HCT116 (cell line): Measurements from ENCODE around the gene OTOR. TPM values are rescaled to one million over a fixed set of nuclear protein-coding genes. Genes with fewer than 3 reads are reported as not detected.

Experiments used
- ATAC-seq: fragments of 200-7000 bp; cut with Tn5 transposase; 2 replicates; pipeline ENCODE4 v1.9.1; 2020; ENCODE audit warnings: mild to moderate bottlenecking, moderate library complexity
- BruUV-seq: library from RNA; stranded (reverse); fragments of 400-500 nt; replicated peaks from 2 replicates; lab custom pipeline; 2021; lab: Mats Ljungman, UMichigan
- CTCF ChIA-PET: fragments of 300-600 bp; sonication (Branson Sonifier 250); formaldehyde crosslinking; loops from one replicate; lab custom pipeline; 2021; ENCODE audit warnings: antibody characterized with exemption; lab: Charles Lee
- POLR2A ChIA-PET: fragments of 300-600, 350-600 bp; sonication (Branson Sonifier 250); formaldehyde crosslinking; loops from one replicate; lab custom pipeline; 2021; ENCODE audit warnings: antibody characterized with exemption; lab: Charles Lee
- RAD21 ChIA-PET, 2 experiments: fragments of 300-600 bp; sonication (Branson Sonifier 250); formaldehyde crosslinking; loops; one replicate each; lab custom pipeline; 2023; ENCODE audit warnings: low total read pairs in 2 of 2; ENCODE audit not compliant: uncharacterized antibody in 2 of 2, unreplicated experiment in 2 of 2, low non-redundant PET in 1 of 2; lab: Charles Lee
- DNase-seq: peaks from one replicate; pipeline ENCODE4 v3.0.0-alpha.2; 2010; ENCODE audit warnings: low read depth, low spot score
- H2AFZ ChIP-seq: fragments of 200-600 bp; shearing (Covaris generic), sonication (generic); 2 replicates; pipeline ENCODE4 v1.6.1; 2017; ENCODE audit warnings: low read depth, mixed run types, mixed read lengths, antibody characterized with exemption, low read length; ENCODE audit not compliant: poor library complexity, severe bottlenecking
- H3K27ac ChIP-seq: 2 replicates; pipeline ENCODE4 v1.5.1; 2012; ENCODE audit warnings: low read depth, low read length
- H3K27me3 ChIP-seq: fragments of 200-600 bp; sonication (generic); 2 replicates; pipeline ENCODE4 v1.6.1; 2016; ENCODE audit warnings: mixed run types, low read length, mixed read lengths; ENCODE audit not compliant: insufficient read depth
- H3K36me3 ChIP-seq, 2 experiments: fragments of 200-500 bp in 1 of 2; fragments of 200-600 bp in 1 of 2; sonication (Bioruptor generic) in 1 of 2; sonication (generic) in 1 of 2; 2 replicates each; pipeline versions ENCODE4 v1.5.1 to v1.6.1; 2014 to 2016; ENCODE audit warnings: low read length in 2 of 2, inconsistent platforms in 1 of 2, mixed read lengths in 1 of 2, mixed run types in 1 of 2; ENCODE audit not compliant: insufficient read depth in 2 of 2, control insufficient read depth in 1 of 2
- H3K4me1 ChIP-seq, 2 experiments: fragments of 200-600 bp in 1 of 2; sonication (generic) in 1 of 2; 2 replicates each; pipeline versions ENCODE4 v1.5.1 to v1.6.1; 2012 to 2017; ENCODE audit warnings: low read length in 2 of 2, inconsistent platforms in 1 of 2, mild to moderate bottlenecking in 1 of 2, mixed read lengths in 1 of 2, mixed run types in 1 of 2, moderate library complexity in 1 of 2; ENCODE audit not compliant: insufficient read depth in 2 of 2, control insufficient read depth in 1 of 2
- H3K4me2 ChIP-seq: fragments of 200-600 bp; sonication (generic); 2 replicates; pipeline ENCODE4 v1.6.1; 2017; ENCODE audit warnings: mixed run types, low read length, mixed read lengths
- H3K4me3 ChIP-seq, 2 experiments: fragments of 200-600 bp in 1 of 2; sonication (generic) in 1 of 2; replicated peaks in 1 of 2; 2 replicates each; pipeline ENCODE4 v1.5.1; 2011 to 2016; ENCODE audit warnings: low read length in 2 of 2, control low read depth in 1 of 2, low read depth in 1 of 2, mild to moderate bottlenecking in 1 of 2, mixed read lengths in 1 of 2, mixed run types in 1 of 2
- H3K79me2 ChIP-seq: fragments of 200-600 bp; sonication (generic); 2 replicates; pipeline ENCODE4 v1.6.1; 2017; ENCODE audit warnings: mild to moderate bottlenecking, mixed run types, low read length, moderate library complexity, mixed read lengths; ENCODE audit not compliant: insufficient read depth
- H3K9ac ChIP-seq: fragments of 200-600 bp; sonication (generic); 2 replicates; pipeline ENCODE4 v1.6.1; 2016; ENCODE audit warnings: low read length, mixed read lengths
- H3K9me2 ChIP-seq: fragments of 200-600 bp; sonication (generic), shearing (Covaris generic); 2 replicates; pipeline ENCODE4 v1.6.1; 2017; ENCODE audit warnings: mixed run types, mild to moderate bottlenecking, moderate library complexity; ENCODE audit not compliant: insufficient read depth
- H3K9me3 ChIP-seq, 2 experiments: fragments of 200-500 bp in 1 of 2; fragments of 200-600 bp in 1 of 2; sonication (Bioruptor generic) in 1 of 2; sonication (generic) in 1 of 2; 2 replicates each; pipeline ENCODE4 v1.6.1; 2014 to 2017; ENCODE audit warnings: low read length in 2 of 2, mixed read lengths in 2 of 2, inconsistent platforms in 1 of 2, low read depth in 1 of 2, mild to moderate bottlenecking in 1 of 2, mixed run types in 1 of 2, moderate library complexity in 1 of 2; ENCODE audit not compliant: control insufficient read depth in 1 of 2, insufficient read depth in 1 of 2
- H4K20me1 ChIP-seq: fragments of 200-600 bp; sonication (generic), shearing (Covaris generic); 2 replicates; pipeline ENCODE4 v1.6.1; 2017; ENCODE audit warnings: mixed run types, mild to moderate bottlenecking, moderate library complexity; ENCODE audit not compliant: insufficient read depth
- CBX3 ChIP-seq: IDR thresholded peaks from 2 replicates; pipeline ENCODE4 v1.6.1; 2012; ENCODE audit warnings: low read depth
- POLR2A ChIP-seq: IDR thresholded peaks from 2 replicates; pipeline ENCODE4 v1.7.0; 2011; ENCODE audit warnings: borderline replicate concordance; ENCODE audit not compliant: insufficient read depth, insufficient read length; ENCODE audit errors: extremely low read depth
- POLR2AphosphoS5 ChIP-seq: IDR thresholded peaks from 2 replicates; pipeline ENCODE4 v1.6.1; 2011; ENCODE audit warnings: mild to moderate bottlenecking, low read depth, low read length, moderate library complexity
- SIN3A ChIP-seq: IDR thresholded peaks from 2 replicates; pipeline ENCODE4 v1.6.1; 2012; ENCODE audit warnings: low read depth
- YY1 ChIP-seq: IDR thresholded peaks from 2 replicates; pipeline ENCODE4 v1.6.1; 2011; ENCODE audit warnings: low read length, low read depth, moderate library complexity, mild to moderate bottlenecking; ENCODE audit not compliant: insufficient replicate concordance; ENCODE audit errors: extremely low read depth
- ZNF274 ChIP-seq: fragments of 200-500 bp; sonication (Bioruptor generic); IDR thresholded peaks from 2 replicates; pipeline ENCODE4 v1.6.1; 2014; ENCODE audit warnings: mild to moderate bottlenecking, low read depth, low read length, inconsistent platforms
- intact Hi-C: fragments of 100-400 bp; cut with micrococcal nuclease; formaldehyde crosslinking; loops from 2 replicates; pipeline ENCODE4 v1.10.0; 2022
- total RNA-seq: library from RNA; stranded (reverse); gene quantifications from one replicate; pipeline ENCODE4 v1.2.1, GENCODE V29; 2021; ENCODE audit not compliant: unreplicated experiment
- TF ChIP-seq, protein P1 (sequence below): IDR thresholded peaks from 2 replicates; pipeline ENCODE4 v1.6.1; 2011; ENCODE audit warnings: mild to moderate bottlenecking, low read length, moderate library complexity; ENCODE audit not compliant: insufficient replicate concordance; ENCODE audit errors: extremely low read depth
- TF ChIP-seq, protein P2 (sequence below), 3 experiments: fragments of 200-600 bp in 1 of 3; sonication (generic) in 1 of 3; IDR thresholded peaks in 2 of 3; conservative IDR thresholded peaks in 1 of 3; 2 replicates each; pipeline ENCODE4 v1.5.1; 2012 to 2017; ENCODE audit warnings: low read depth in 2 of 3, low read length in 2 of 3, antibody characterized with exemption in 1 of 3, borderline replicate concordance in 1 of 3, control low read depth in 1 of 3, mild to moderate bottlenecking in 1 of 3, mixed read lengths in 1 of 3, mixed run types in 1 of 3, moderate library complexity in 1 of 3; ENCODE audit not compliant: insufficient read depth in 1 of 3

The OTOR gene
- total RNA-seq, 1 experiment from 2014 or later: not detected

DNA sequence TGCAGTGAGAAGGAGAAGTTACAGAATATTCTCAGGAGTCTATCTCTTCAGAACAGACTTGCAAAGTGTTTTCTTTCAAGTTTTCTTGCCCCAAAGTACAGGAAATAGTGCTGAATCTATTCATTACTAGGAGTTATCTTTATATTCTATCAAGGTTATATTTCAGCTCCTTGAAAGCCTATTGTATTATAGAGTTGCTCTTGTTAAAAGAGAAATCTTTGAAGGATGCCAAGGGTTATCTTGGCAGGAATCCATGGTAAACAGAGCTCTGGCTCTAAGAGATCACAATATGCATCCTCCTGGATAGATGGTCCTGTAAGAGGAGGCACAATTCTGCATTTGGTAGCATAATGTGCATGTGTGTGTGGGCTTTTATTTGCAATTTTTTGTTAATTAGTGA, 39.6 kb upstream of the OTOR start:
- H3K27ac ChIP-seq: no peak overlapping the region
- H4K20me1 ChIP-seq: no peaks in the 10 kb centered on the region
- RAD21 ChIA-PET: no interaction called here
- peaks cover 15% of the 10 kb centered on the region; the same call in 1 of the 2 replicates for H3K27me3 ChIP-seq
- no peaks in the 10 kb centered on the region for H3K36me3 ChIP-seq
- CTCF ChIA-PET: no interaction called here
- POLR2A ChIA-PET: no interaction called here
- no peaks in the 10 kb centered on the region for H3K9me3 ChIP-seq
- H3K9ac ChIP-seq: no peak overlapping the region
- BruUV-seq: no TSS peak
- no peak overlapping the region for H3K4me2 ChIP-seq
- no peaks in the 10 kb centered on the region for H3K4me1 ChIP-seq
- TF ChIP-seq POLR2AphosphoS5 (no peak), YY1 (no peak)
- TF ChIP-seq, protein P1, sequence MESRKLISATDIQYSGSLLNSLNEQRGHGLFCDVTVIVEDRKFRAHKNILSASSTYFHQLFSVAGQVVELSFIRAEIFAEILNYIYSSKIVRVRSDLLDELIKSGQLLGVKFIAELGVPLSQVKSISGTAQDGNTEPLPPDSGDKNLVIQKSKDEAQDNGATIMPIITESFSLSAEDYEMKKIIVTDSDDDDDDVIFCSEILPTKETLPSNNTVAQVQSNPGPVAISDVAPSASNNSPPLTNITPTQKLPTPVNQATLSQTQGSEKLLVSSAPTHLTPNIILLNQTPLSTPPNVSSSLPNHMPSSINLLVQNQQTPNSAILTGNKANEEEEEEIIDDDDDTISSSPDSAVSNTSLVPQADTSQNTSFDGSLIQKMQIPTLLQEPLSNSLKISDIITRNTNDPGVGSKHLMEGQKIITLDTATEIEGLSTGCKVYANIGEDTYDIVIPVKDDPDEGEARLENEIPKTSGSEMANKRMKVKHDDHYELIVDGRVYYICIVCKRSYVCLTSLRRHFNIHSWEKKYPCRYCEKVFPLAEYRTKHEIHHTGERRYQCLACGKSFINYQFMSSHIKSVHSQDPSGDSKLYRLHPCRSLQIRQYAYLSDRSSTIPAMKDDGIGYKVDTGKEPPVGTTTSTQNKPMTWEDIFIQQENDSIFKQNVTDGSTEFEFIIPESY: no peak
- H3K4me3 ChIP-seq: no peak overlapping the region
- DNase-seq: no peak
- no peaks in the 10 kb centered on the region for H3K9me2 ChIP-seq
- H2AFZ ChIP-seq: no peak overlapping the region
- H3K79me2 ChIP-seq: no peaks in the 10 kb centered on the region
- intact Hi-C loops: no loop called here
- ATAC-seq: no peak

DNA sequence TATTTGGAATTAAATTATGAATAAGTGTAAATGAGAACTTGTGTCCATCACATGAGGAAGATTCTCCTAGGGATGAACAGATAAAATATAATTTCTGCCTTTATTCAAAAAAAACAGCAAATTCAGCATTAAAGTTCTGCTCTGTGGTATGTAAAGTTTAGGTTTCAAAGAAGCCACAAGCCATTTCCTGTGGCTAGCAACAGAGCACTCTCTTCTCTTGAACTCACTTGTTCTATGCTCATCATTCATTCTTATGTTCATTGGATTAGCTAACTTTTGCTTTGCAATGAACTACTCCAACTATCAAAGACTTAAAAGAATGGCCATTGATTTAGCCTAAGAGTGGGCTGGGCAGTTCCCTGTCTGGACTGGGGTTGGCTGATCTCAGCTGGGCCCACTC, 39.1 kb upstream of the OTOR start:
- intact Hi-C loops: no loop called here
- no peak for TF ChIP-seq ZNF274
- TF ChIP-seq, protein P2, sequence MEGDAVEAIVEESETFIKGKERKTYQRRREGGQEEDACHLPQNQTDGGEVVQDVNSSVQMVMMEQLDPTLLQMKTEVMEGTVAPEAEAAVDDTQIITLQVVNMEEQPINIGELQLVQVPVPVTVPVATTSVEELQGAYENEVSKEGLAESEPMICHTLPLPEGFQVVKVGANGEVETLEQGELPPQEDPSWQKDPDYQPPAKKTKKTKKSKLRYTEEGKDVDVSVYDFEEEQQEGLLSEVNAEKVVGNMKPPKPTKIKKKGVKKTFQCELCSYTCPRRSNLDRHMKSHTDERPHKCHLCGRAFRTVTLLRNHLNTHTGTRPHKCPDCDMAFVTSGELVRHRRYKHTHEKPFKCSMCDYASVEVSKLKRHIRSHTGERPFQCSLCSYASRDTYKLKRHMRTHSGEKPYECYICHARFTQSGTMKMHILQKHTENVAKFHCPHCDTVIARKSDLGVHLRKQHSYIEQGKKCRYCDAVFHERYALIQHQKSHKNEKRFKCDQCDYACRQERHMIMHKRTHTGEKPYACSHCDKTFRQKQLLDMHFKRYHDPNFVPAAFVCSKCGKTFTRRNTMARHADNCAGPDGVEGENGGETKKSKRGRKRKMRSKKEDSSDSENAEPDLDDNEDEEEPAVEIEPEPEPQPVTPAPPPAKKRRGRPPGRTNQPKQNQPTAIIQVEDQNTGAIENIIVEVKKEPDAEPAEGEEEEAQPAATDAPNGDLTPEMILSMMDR (IDR thresholded peaks at IDR 0.05 in 2 of 3, conservative IDR thresholded peaks at IDR 0.05 in 1 of 3; ENCODE audit: borderline replicate concordance in 1 of 3, insufficient read depth in 1 of 3, low read depth in 2 of 3, low read length in 2 of 3): no peak
- TF ChIP-seq SIN3A: no peak
- TF ChIP-seq POLR2A: no peak
- TF ChIP-seq CBX3: no peak
- Histone ChIP-seq H4K20me1 (no peaks in the 10 kb centered on the region), H3K27me3 (peaks cover 15% of the 10 kb centered on the region; the same call in 1 of the 2 replicates), H3K9me3 (no peaks in the 10 kb centered on the region), H3K79me2 (no peaks in the 10 kb centered on the region), H3K4me1 (no peaks in the 10 kb centered on the region), H3K4me2 (no peak overlapping the region), H3K9ac (no peak overlapping the region), H3K36me3 (no peaks in the 10 kb centered on the region), H3K27ac (no peak overlapping the region), H2AFZ (no peak overlapping the region), H3K9me2 (no peaks in the 10 kb centered on the region), H3K4me3 (no peak overlapping the region)
- DNase-seq (no peak), ATAC-seq (no peak)
- ChIA-PET RAD21 (no interaction called here), CTCF (no interaction called here), POLR2A (no interaction called here)
- no TSS peak for BruUV-seq
